OCI-LY3 (cell line): ENCODE measurements around the gene EIF4B.

Experiments used
- H2AFZ ChIP-seq: fragments of 200-600, 300-600 bp; shearing (Covaris generic); 2 replicates; pipeline ENCODE4 v1.6.0; 2014; ENCODE audit warnings: antibody characterized with exemption, low read depth, low read length
- H3K27ac ChIP-seq: fragments of 200-600, 300-600 bp; sonication (generic); 2 replicates; pipeline ENCODE4 v1.5.1; 2014; ENCODE audit warnings: mild to moderate bottlenecking, low read length, moderate library complexity, mixed read lengths
- H3K27me3 ChIP-seq: fragments of 200-600, 300-600 bp; sonication (generic); 2 replicates; pipeline ENCODE4 v1.6.1; 2014; ENCODE audit warnings: low read depth, low read length, mixed read lengths
- H3K36me3 ChIP-seq: fragments of 200-600, 300-600 bp; sonication (generic); replicated peaks from 2 replicates; pipeline ENCODE3; 2014; ENCODE audit warnings: low read depth, low read length, mixed read lengths
- H3K4me1 ChIP-seq: fragments of 300-600, 200-600 bp; sonication (generic); 2 replicates; pipeline ENCODE4 v1.6.1; 2014; ENCODE audit warnings: low read length, mixed read lengths
- H3K4me2 ChIP-seq: fragments of 200-600, 300-600 bp; sonication (generic); 2 replicates; pipeline ENCODE4 v1.6.1; 2014; ENCODE audit warnings: low read length, mixed read lengths
- H3K4me3 ChIP-seq: fragments of 300-600, 200-600 bp; sonication (generic); 2 replicates; pipeline ENCODE4 v1.5.1; 2014; ENCODE audit warnings: antibody characterized with exemption, mild to moderate bottlenecking, low read length, moderate library complexity
- H3K79me2 ChIP-seq: fragments of 300-600, 200-600 bp; shearing (Covaris generic); 2 replicates; pipeline ENCODE4 v1.6.1; 2014; ENCODE audit warnings: mild to moderate bottlenecking, low read length, mixed read lengths
- H3K9ac ChIP-seq: fragments of 300-600, 200-600 bp; shearing (Covaris generic); 2 replicates; pipeline ENCODE4 v1.6.0; 2014; ENCODE audit warnings: mild to moderate bottlenecking, low read length, moderate library complexity
- H3K9me3 ChIP-seq: fragments of 200-600, 300-600 bp; shearing (Covaris generic); 2 replicates; pipeline ENCODE4 v1.6.1; 2014; ENCODE audit warnings: low read length, mixed read lengths; ENCODE audit not compliant: insufficient read depth
- H4K20me1 ChIP-seq: fragments of 200-600, 300-600 bp; sonication (generic); 2 replicates; pipeline ENCODE4 v1.6.1; 2016; ENCODE audit warnings: low read length, mixed read lengths; ENCODE audit not compliant: insufficient read depth
- CTCF ChIP-seq: fragments of 200-600, 300-600 bp; sonication (generic); IDR thresholded peaks from 2 replicates; pipeline ENCODE4 v1.5.1; 2014; ENCODE audit warnings: antibody characterized with exemption, low read length, low read depth
- EZH2phosphoT487 ChIP-seq: fragments of 200-600 bp; shearing (Covaris generic); IDR thresholded peaks from 2 replicates; pipeline ENCODE4 v1.6.1; 2018; ENCODE audit warnings: antibody characterized with exemption, mixed run types, low read depth

Gene EIF4B

GRCh38 chr12:53078425-53079225 is 72.4 kb downstream of the EIF4B start:
- peak overlapping the region; percentile 85 for H3K4me2 ChIP-seq
- H4K20me1 ChIP-seq: no peaks in the 10 kb centered on the region
- H3K27ac ChIP-seq: peak overlapping the region; percentile 35
- H2AFZ ChIP-seq: peak overlapping the region; percentile 12; the same call in 1 of the 2 replicates
- TF ChIP-seq CTCF: no peak
- H3K9ac ChIP-seq: peak overlapping the region; percentile 78
- no peaks in the 10 kb centered on the region for H3K9me3 ChIP-seq
- 0 out of 2 replicates have a peak, but pooled peaks cover 6% of the 10 kb centered on the region for H3K79me2 ChIP-seq
- peak overlapping the region; percentile 92 for H3K4me3 ChIP-seq
- H3K36me3 ChIP-seq: peaks cover 16% of the 10 kb centered on the region
- H3K4me1 ChIP-seq: peaks cover 9% of the 10 kb centered on the region
- peaks cover 5% of the 10 kb centered on the region for H3K27me3 ChIP-seq

GRCh38 chr12:53079226-53080117 is 73.2 kb downstream of the EIF4B start, which contains the start of gene SPRYD3:
SPRYD3 (minus strand) TSS chr12:53079390; CDS start chr12:53079333, 57 bp downstream.
- H3K9me3 ChIP-seq: no peaks in the 10 kb centered on the region
- H2AFZ ChIP-seq: peak within 1 kb of the TSS; percentile 89

GRCh38 chr12:53082637-53083175 is 76.5 kb downstream of the EIF4B start:
- Histone ChIP-seq H3K79me2 (0 out of 2 replicates have a peak, but pooled peaks cover 6% of the 10 kb centered on the region), H3K4me1 (peaks cover 9% of the 10 kb centered on the region), H3K9me3 (no peaks in the 10 kb centered on the region), H3K4me2 (no peak overlapping the region), H3K9ac (no peak overlapping the region), H3K4me3 (no peak overlapping the region), H4K20me1 (no peaks in the 10 kb centered on the region), H3K27ac (no peak overlapping the region), H2AFZ (no peak overlapping the region), H3K36me3 (no peaks in the 10 kb centered on the region), H3K27me3 (peaks cover 18% of the 10 kb centered on the region)
- TF ChIP-seq CTCF (no peak), EZH2phosphoT487 (no peak)

More at GRCh38 chr12:53079226-53080117, 73.2 kb downstream of the EIF4B start, which contains the start of gene SPRYD3:
- Histone ChIP-seq H3K79me2 (0 out of 2 replicates have a peak, but pooled peaks cover 6% of the 10 kb centered on the region), H3K9ac (peak within 1 kb of the TSS; percentile 88), H3K27me3 (peaks cover 5% of the 10 kb centered on the region), H3K4me2 (peak within 1 kb of the TSS; percentile 99), H3K4me1 (peaks cover 9% of the 10 kb centered on the region), H3K4me3 (peak within 1 kb of the TSS; percentile 92), H3K36me3 (peaks cover 11% of the 10 kb centered on the region), H4K20me1 (no peaks in the 10 kb centered on the region), H3K27ac (peak within 1 kb of the TSS; percentile 35)
- TF ChIP-seq EZH2phosphoT487 (no peak), CTCF (no peak)
